IMR-90 (cell line): ENCODE data around the gene GPR32. TPM values are rescaled to one million over a fixed set of nuclear protein-coding genes. Genes with fewer than 3 reads are reported as not detected.

Source experiments
- ATAC-seq: fragments of 200-7000 bp; cut with Tn5 transposase; 2 replicates; pipeline ENCODE4 v1.9.1; 2020; ENCODE audit warnings: low read depth, mild to moderate bottlenecking, moderate library complexity
- BruUV-seq: library from RNA; stranded (reverse); fragments of 400-500 nt; replicated peaks from 2 replicates; lab custom pipeline; 2021; lab: Mats Ljungman, UMichigan
- CTCF ChIA-PET: fragments of 300-600 bp; formaldehyde crosslinking; extraction: SDS; loops from one replicate; lab custom pipeline; 2021; ENCODE audit warnings: antibody characterized with exemption; lab: Yijun Ruan, JAX
- POLR2A ChIA-PET: fragments of 300-600 bp; sonication (Branson Sonifier 250); formaldehyde crosslinking; loops from one replicate; lab custom pipeline; 2022; ENCODE audit warnings: antibody characterized with exemption; ENCODE audit not compliant: unreplicated experiment; lab: Charles Lee
- DNase-seq: peaks from one replicate; pipeline ENCODE4 v3.0.0; 2013
- H2AFZ ChIP-seq: replicated peaks from 2 replicates; pipeline ENCODE3; 2013; ENCODE audit warnings: low read length, mild to moderate bottlenecking; ENCODE audit not compliant: poor library complexity
- H2AK5ac ChIP-seq: 2 replicates; pipeline ENCODE4 v1.6.1; 2013; ENCODE audit warnings: low read depth, low read length, inconsistent platforms
- H2AK9ac ChIP-seq: replicated peaks from 2 replicates; pipeline ENCODE3; 2013; ENCODE audit warnings: mild to moderate bottlenecking, low read depth, low read length, moderate library complexity; ENCODE audit not compliant: poor library complexity
- H2BK120ac ChIP-seq: 2 replicates; pipeline ENCODE4 v1.6.1; 2013; ENCODE audit warnings: low read depth, low read length, inconsistent platforms
- H2BK15ac ChIP-seq: 3 replicates; pipeline ENCODE4 v1.6.1; 2013; ENCODE audit warnings: low read depth, low read length, inconsistent platforms
- H2BK20ac ChIP-seq: 2 replicates; pipeline ENCODE4 v1.6.1; 2013; ENCODE audit warnings: low read depth, mild to moderate bottlenecking, inconsistent platforms, low read length, moderate library complexity
- H2BK5ac ChIP-seq: 2 replicates; pipeline ENCODE4 v1.6.1; 2013; ENCODE audit warnings: mild to moderate bottlenecking, low read depth, low read length, inconsistent platforms; ENCODE audit not compliant: poor library complexity, severe bottlenecking
- H3K14ac ChIP-seq: replicated peaks from 2 replicates; pipeline ENCODE4 v1.6.1; 2013; ENCODE audit warnings: low read depth, low read length, inconsistent platforms
- H3K18ac ChIP-seq: 2 replicates; pipeline ENCODE4 v1.6.1; 2013; ENCODE audit warnings: low read depth, low read length, control low read depth
- H3K23ac ChIP-seq: 2 replicates; pipeline ENCODE4 v1.6.1; 2013; ENCODE audit warnings: low read depth, low read length, inconsistent platforms
- H3K27ac ChIP-seq: 2 replicates; pipeline ENCODE4 v1.5.1; 2013; ENCODE audit warnings: mild to moderate bottlenecking, control low read depth, low read length; ENCODE audit not compliant: insufficient read depth
- H3K27me3 ChIP-seq: 2 replicates; pipeline ENCODE4 v1.6.1; 2013; ENCODE audit warnings: low read length; ENCODE audit not compliant: control insufficient read depth, insufficient read depth
- H3K36me3 ChIP-seq: 2 replicates; pipeline ENCODE4 v1.6.1; 2013; ENCODE audit warnings: low read length, mixed read lengths; ENCODE audit not compliant: control insufficient read depth, insufficient read depth
- H3K4ac ChIP-seq: 2 replicates; pipeline ENCODE4 v1.6.1; 2013; ENCODE audit warnings: low read depth, low read length, inconsistent platforms
- H3K4me1 ChIP-seq: 2 replicates; pipeline ENCODE4 v1.6.1; 2013; ENCODE audit warnings: low read length, mixed read lengths; ENCODE audit not compliant: control insufficient read depth, insufficient read depth
- H3K4me2 ChIP-seq: 2 replicates; pipeline ENCODE4 v1.6.1; 2013; ENCODE audit warnings: low read depth, mild to moderate bottlenecking, control low read depth, low read length, moderate library complexity
- H3K4me3 ChIP-seq: 2 replicates; pipeline ENCODE4 v1.5.1; 2013; ENCODE audit warnings: low read depth, mild to moderate bottlenecking, control low read depth, low read length, moderate library complexity; ENCODE audit not compliant: insufficient read depth
- H3K56ac ChIP-seq: 2 replicates; pipeline ENCODE4 v1.6.1; 2013; ENCODE audit warnings: low read length, inconsistent platforms; ENCODE audit not compliant: insufficient read depth; ENCODE audit errors: extremely low read depth
- H3K79me1 ChIP-seq, 2 experiments: 2 replicates each; pipeline ENCODE4 v1.6.1; 2013; ENCODE audit warnings: low read length in 2 of 2, inconsistent platforms in 1 of 2, low read depth in 1 of 2
- H3K9ac ChIP-seq: 2 replicates; pipeline ENCODE4 v1.6.1; 2013; ENCODE audit warnings: low read depth, low read length, control low read depth
- H3K9me1 ChIP-seq: 2 replicates; pipeline ENCODE4 v1.6.1; 2013; ENCODE audit warnings: low read length, inconsistent platforms; ENCODE audit not compliant: insufficient read depth
- H3K9me3 ChIP-seq: 2 replicates; pipeline ENCODE4 v1.6.1; 2013; ENCODE audit warnings: low read length; ENCODE audit not compliant: control insufficient read depth, insufficient read depth
- H4K20me1 ChIP-seq: 2 replicates; pipeline ENCODE4 v1.6.1; 2013; ENCODE audit warnings: low read length, inconsistent platforms; ENCODE audit not compliant: insufficient read depth
- H4K5ac ChIP-seq: 2 replicates; pipeline ENCODE4 v1.6.1; 2013; ENCODE audit warnings: mild to moderate bottlenecking, low read depth, low read length, control low read depth
- H4K8ac ChIP-seq, 2 experiments: 2 replicates each; pipeline ENCODE4 v1.6.1; 2013; ENCODE audit warnings: low read depth in 2 of 2, low read length in 2 of 2, control low read depth in 1 of 2, inconsistent platforms in 1 of 2
- H4K91ac ChIP-seq: 2 replicates; pipeline ENCODE4 v1.6.1; 2013; ENCODE audit warnings: low read depth, low read length, inconsistent platforms; ENCODE audit not compliant: insufficient read depth
- BHLHE40 ChIP-seq: fragments of 150-350 bp; IDR thresholded peaks from 2 replicates; pipeline ENCODE4 v1.6.1; 2016; ENCODE audit warnings: mild to moderate bottlenecking, low read depth, low read length
- CEBPB ChIP-seq: IDR thresholded peaks from 2 replicates; pipeline ENCODE4 v1.6.1; 2012; ENCODE audit warnings: low read depth, low read length, improper control_type of control experiment
- CHD1 ChIP-seq: IDR thresholded peaks from 2 replicates; pipeline ENCODE4 v1.6.1; 2012; ENCODE audit warnings: low read depth, low read length, improper control_type of control experiment
- FOS ChIP-seq: fragments of 150-350 bp; IDR thresholded peaks from 2 replicates; pipeline ENCODE4 v1.6.1; 2016; ENCODE audit warnings: low read depth, low read length
- MAFK ChIP-seq: IDR thresholded peaks from 2 replicates; pipeline ENCODE4 v1.6.1; 2012; ENCODE audit warnings: low read depth, low read length, improper control_type of control experiment
- MAZ ChIP-seq: IDR thresholded peaks from 2 replicates; pipeline ENCODE4 v1.6.1; 2012; ENCODE audit warnings: low read depth, mild to moderate bottlenecking, low read length, improper control_type of control experiment, moderate library complexity, borderline replicate concordance
- MXI1 ChIP-seq: IDR thresholded peaks from 2 replicates; pipeline ENCODE4 v1.6.1; 2012; ENCODE audit warnings: low read depth, mild to moderate bottlenecking, low read length, moderate library complexity, borderline replicate concordance
- NFE2L2 ChIP-seq: fragments of 150-350 bp; IDR thresholded peaks from 2 replicates; pipeline ENCODE4 v1.6.1; 2016; ENCODE audit warnings: low read depth, mild to moderate bottlenecking, low read length
- POLR2A ChIP-seq: IDR thresholded peaks from 2 replicates; pipeline ENCODE4 v1.6.1; 2012; ENCODE audit warnings: mild to moderate bottlenecking, low read depth, low read length
- RAD21 ChIP-seq: IDR thresholded peaks from 2 replicates; pipeline ENCODE4 v1.6.1; 2012; ENCODE audit warnings: low read length, improper control_type of control experiment
- RCOR1 ChIP-seq: IDR thresholded peaks from 2 replicates; pipeline ENCODE4 v1.6.1; 2012; ENCODE audit warnings: mild to moderate bottlenecking, low read length, improper control_type of control experiment; ENCODE audit not compliant: insufficient replicate concordance
- RFX5 ChIP-seq: IDR thresholded peaks from 2 replicates; pipeline ENCODE4 v1.8.0; 2012; ENCODE audit warnings: low read depth, mild to moderate bottlenecking, low read length, moderate library complexity
- SMC3 ChIP-seq: fragments of 150-350 bp; IDR thresholded peaks from 2 replicates; pipeline ENCODE4 v1.6.1; 2016; ENCODE audit warnings: low read depth, mild to moderate bottlenecking, antibody characterized with exemption, low read length, moderate library complexity
- WGBS, 2 experiments: methylation state at CpG; one replicate each; pipeline versions ENCODE4 v1.1.5 to v1.1.7; 2013; ENCODE audit warnings: missing lambda C conversion rate in 2 of 2; ENCODE audit not compliant: insufficient read length in 1 of 2; ENCODE audit errors: extremely low coverage in 2 of 2; 5-methylcytosine and 5-hydroxymethylcytosine counted together
- dilution Hi-C: fragments of 300-500 bp; cut with HindIII; formaldehyde crosslinking; loops from one replicate; pipeline ENCODE4 v1.14.3; 2018; ENCODE audit warnings: low sequenced_read_pairs; ENCODE audit not compliant: unreplicated experiment
- in situ Hi-C: fragments of 300-500 bp; cut with MboI; formaldehyde crosslinking; loops from 3 replicates; pipeline ENCODE4 v1.14.3; 2019; ENCODE audit warnings: low sequenced_read_pairs, inconsistent platforms, mixed read lengths
- intact Hi-C: fragments of 100-400 bp; cut with micrococcal nuclease; formaldehyde crosslinking; loops from 2 replicates; pipeline ENCODE4 v1.10.0; 2022
- polyA plus RNA-seq, 3 experiments: library from polyadenylated mRNA; depleted of rRNA; stranded (reverse); fragments of >200 nt; gene quantifications; 2 replicates each; pipeline ENCODE4 v1.2.3, GENCODE V29; 2012; ENCODE audit warnings: low replicate concordance in 1 of 3
- total RNA-seq: library from RNA; depleted of rRNA; stranded (reverse); fragments of >200 nt; gene quantifications from 2 replicates; pipeline ENCODE4 v1.2.3, GENCODE V29; 2012
- TF ChIP-seq, protein P1 (sequence below): fragments of 150-350 bp; IDR thresholded peaks from 2 replicates; pipeline ENCODE4 v1.6.1; 2016; ENCODE audit warnings: low read depth, mild to moderate bottlenecking, low read length, moderate library complexity, borderline replicate concordance
- TF ChIP-seq, protein P2 (sequence below): fragments of 150-350 bp; IDR thresholded peaks from 2 replicates; pipeline ENCODE4 v1.6.1; 2017; ENCODE audit warnings: mild to moderate bottlenecking, antibody characterized with exemption, low read length, low read depth

The GPR32 gene
- total and polyA plus RNA-seq, 2 of the 4 experiments (the other 2 are of a cell fraction) = not detected

DNA sequence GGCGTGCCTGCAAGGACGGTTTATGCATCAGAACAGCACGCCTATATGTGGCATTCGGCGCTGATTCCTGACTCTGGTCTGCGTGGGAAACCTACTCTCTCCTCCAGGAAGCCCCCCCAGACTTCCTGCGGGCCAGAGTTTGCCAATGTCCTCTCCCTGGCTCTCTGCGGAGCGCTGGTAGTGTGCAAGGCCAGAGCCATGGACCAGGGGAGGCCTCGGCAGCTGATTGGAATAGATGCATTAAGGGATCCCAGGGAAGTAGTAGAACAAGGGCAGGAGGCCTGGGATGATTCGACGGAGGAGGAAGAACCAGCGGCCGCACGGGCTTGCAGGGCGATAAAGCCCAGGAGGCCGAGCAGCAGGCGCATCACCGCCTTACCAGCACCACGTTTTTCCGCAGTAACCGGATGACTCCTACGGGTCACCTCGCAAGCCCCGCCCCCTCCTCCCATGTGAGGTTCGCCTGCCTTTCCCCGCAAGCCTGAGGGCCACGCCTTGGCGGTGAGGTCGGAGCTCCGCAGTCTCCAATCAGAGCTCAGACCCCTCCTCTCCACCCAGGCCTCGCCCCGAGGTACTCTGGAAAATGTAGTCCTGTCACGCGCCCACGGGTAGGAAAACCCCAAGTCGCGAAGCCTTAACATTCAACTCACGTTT is 42.1 kb upstream of the GPR32 start:
- ChIA-PET CTCF (no interaction called here), POLR2A (no interaction called here)
- no peak overlapping the region for H3K18ac ChIP-seq
- H3K36me3 ChIP-seq = peaks cover 2% of the 10 kb centered on the region
- in situ Hi-C loops = no loop called here
- DNase-seq (peak; percentile 75), ATAC-seq (no peak)
- H2BK5ac ChIP-seq = no peak overlapping the region
- BruUV-seq = no TSS peak
- H3K4me3 ChIP-seq = 0 out of 2 replicates have a peak overlapping the region, but pooled peaks have one; percentile 4
- H4K8ac ChIP-seq = peak overlapping the region in 1 of 2 experiments; percentile 22; a peak in 2 of 4 replicates
- peaks cover 13% of the 10 kb centered on the region; the same call in 1 of the 2 replicates for H3K9me1 ChIP-seq
- H2BK120ac ChIP-seq = no peak overlapping the region
- H3K27me3 ChIP-seq = no peaks in the 10 kb centered on the region
- peaks cover 8% of the 10 kb centered on the region for H3K4me1 ChIP-seq
- no peak overlapping the region for H3K4ac ChIP-seq
- H3K27ac ChIP-seq = no peak overlapping the region
- no peak overlapping the region for H2AK5ac ChIP-seq
- no peak overlapping the region for H3K14ac ChIP-seq
- no peak overlapping the region for H2BK20ac ChIP-seq
- H4K5ac ChIP-seq = no peak overlapping the region
- dilution Hi-C loops = no loop called here
- peak overlapping the region; percentile 48 for H3K4me2 ChIP-seq
- no peak overlapping the region for H3K56ac ChIP-seq
- H3K9ac ChIP-seq = no peak overlapping the region
- no peak overlapping the region for H2BK15ac ChIP-seq
- H3K9me3 ChIP-seq = no peaks in the 10 kb centered on the region
- 6% methylated on average over 10 of the region's 39 CpGs; no CpG with 5 or more reads in 1 of the 2 experiments for WGBS, 2 experiments
- peaks cover 18 to 28% of the 10 kb centered on the region in 2 experiments for H3K79me1 ChIP-seq
- 0 out of 2 replicates have a peak, but pooled peaks cover 6% of the 10 kb centered on the region for H4K20me1 ChIP-seq
- H2AK9ac ChIP-seq = peak overlapping the region; percentile 45
- no peak overlapping the region for H3K23ac ChIP-seq
- H2AFZ ChIP-seq = peak overlapping the region; percentile 71
- intact Hi-C loops = loop anchor here (10.0 kb wide), 1 partner anchor 377 kb away; the partner anchor contains the start of gene CTU1
- H4K91ac ChIP-seq = no peak overlapping the region
- no peak for TF ChIP-seq SMC3
- TF ChIP-seq CEBPB = no peak
- no peak for TF ChIP-seq BHLHE40
- no peak for TF ChIP-seq MAZ
- TF ChIP-seq FOS = no peak
- no peak for TF ChIP-seq RAD21
- no peak for TF ChIP-seq MAFK
- no peak for TF ChIP-seq RFX5
- TF ChIP-seq RCOR1 = no peak
- TF ChIP-seq, protein P1, sequence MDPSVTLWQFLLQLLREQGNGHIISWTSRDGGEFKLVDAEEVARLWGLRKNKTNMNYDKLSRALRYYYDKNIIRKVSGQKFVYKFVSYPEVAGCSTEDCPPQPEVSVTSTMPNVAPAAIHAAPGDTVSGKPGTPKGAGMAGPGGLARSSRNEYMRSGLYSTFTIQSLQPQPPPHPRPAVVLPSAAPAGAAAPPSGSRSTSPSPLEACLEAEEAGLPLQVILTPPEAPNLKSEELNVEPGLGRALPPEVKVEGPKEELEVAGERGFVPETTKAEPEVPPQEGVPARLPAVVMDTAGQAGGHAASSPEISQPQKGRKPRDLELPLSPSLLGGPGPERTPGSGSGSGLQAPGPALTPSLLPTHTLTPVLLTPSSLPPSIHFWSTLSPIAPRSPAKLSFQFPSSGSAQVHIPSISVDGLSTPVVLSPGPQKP = no peak
- TF ChIP-seq, protein P2, sequence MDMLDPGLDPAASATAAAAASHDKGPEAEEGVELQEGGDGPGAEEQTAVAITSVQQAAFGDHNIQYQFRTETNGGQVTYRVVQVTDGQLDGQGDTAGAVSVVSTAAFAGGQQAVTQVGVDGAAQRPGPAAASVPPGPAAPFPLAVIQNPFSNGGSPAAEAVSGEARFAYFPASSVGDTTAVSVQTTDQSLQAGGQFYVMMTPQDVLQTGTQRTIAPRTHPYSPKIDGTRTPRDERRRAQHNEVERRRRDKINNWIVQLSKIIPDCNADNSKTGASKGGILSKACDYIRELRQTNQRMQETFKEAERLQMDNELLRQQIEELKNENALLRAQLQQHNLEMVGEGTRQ = no peak
- TF ChIP-seq NFE2L2 = no peak
- TF ChIP-seq CHD1 = no peak
- no peak for TF ChIP-seq MXI1
- TF ChIP-seq POLR2A = no peak
